ENCODE data around the gene ZNF654.

GRCh38 chr3:88150806-88151205 lies 91.8 kb downstream of the ZNF654 start:
- TF ChIP-seq CTCF (IDR thresholded peaks at IDR 0.05 in 8 of 11, conservative IDR thresholded peaks at IDR 0.05 in 3 of 11): no peak
- no peak for TF ChIP-seq POLR2AphosphoS5 (IDR thresholded peaks at IDR 0.05)
- no peak for TF ChIP-seq POLR2A (IDR thresholded peaks at IDR 0.05)

Measured in spleen (tissue), 7 donors.